ENCODE data around the gene GNMT.
A peak's percentile ranks its signal among the peaks of the same experiment; 100 is the strongest.

The GNMT gene

GRCh38 chr6:42974919-42975505 is 14.5 kb downstream of the GNMT start:
- DNase-seq (ENCODE audit: low read depth in 1 of 2, low spot score in 1 of 2), result no peak
- TF ChIP-seq POLR2AphosphoS5 (IDR thresholded peaks at IDR 0.05; ENCODE audit: low read depth), result no peak
- TF ChIP-seq REST (IDR thresholded peaks at IDR 0.05; ENCODE audit: insufficient replicate concordance, low read depth), result no peak
- no peak for TF ChIP-seq CTCF (IDR thresholded peaks at IDR 0.05; ENCODE audit: insufficient read depth, low read length)
- TF ChIP-seq SPI1 (IDR thresholded peaks at IDR 0.05; ENCODE audit: borderline replicate concordance, low read depth), result no peak
- no peak for TF ChIP-seq GABPA (IDR thresholded peaks at IDR 0.05; ENCODE audit: low read depth)
- no peaks in the 10 kb centered on the region for H3K27me3 ChIP-seq (ENCODE audit: insufficient read depth, poor library complexity, severe bottlenecking)
- no peak overlapping the region for H3K4me3 ChIP-seq (replicated peaks; ENCODE audit: insufficient read depth, low read length)
- no peak overlapping the region for H3K27ac ChIP-seq (replicated peaks)

GRCh38 chr6:42978487-42978838 is 17.9 kb downstream of the GNMT start:
- Histone ChIP-seq H3K27me3 (ENCODE audit: insufficient read depth, poor library complexity, severe bottlenecking) (no peaks in the 10 kb centered on the region), H3K4me3 (replicated peaks; ENCODE audit: insufficient read depth, low read length) (peak overlapping the region; percentile 87), H3K27ac (replicated peaks) (peak overlapping the region; percentile 74)
- DNase-seq (ENCODE audit: low read depth in 1 of 2, low spot score in 1 of 2), result no peak
- TF ChIP-seq POLR2AphosphoS5 (IDR thresholded peaks at IDR 0.05; ENCODE audit: low read depth) (no peak), REST (IDR thresholded peaks at IDR 0.05; ENCODE audit: insufficient replicate concordance, low read depth) (no peak), CTCF (IDR thresholded peaks at IDR 0.05; ENCODE audit: insufficient read depth, low read length) (no peak), GABPA (IDR thresholded peaks at IDR 0.05; ENCODE audit: low read depth) (no peak), SPI1 (IDR thresholded peaks at IDR 0.05; ENCODE audit: borderline replicate concordance, low read depth) (no peak)

- TF ChIP-seq GABPA (IDR thresholded peaks at IDR 0.05; ENCODE audit: low read depth) (peak; percentile 83), SPI1 (IDR thresholded peaks at IDR 0.05; ENCODE audit: borderline replicate concordance, low read depth) (peak; percentile 60; the same call in 1 of the 2 replicates), REST (IDR thresholded peaks at IDR 0.05; ENCODE audit: insufficient replicate concordance, low read depth) (no peak), CTCF (IDR thresholded peaks at IDR 0.05; ENCODE audit: insufficient read depth, low read length) (no peak), POLR2AphosphoS5 (IDR thresholded peaks at IDR 0.05; ENCODE audit: low read depth) (peak; percentile 92; the same call in 1 of the 2 replicates)
- H3K4me3 ChIP-seq (replicated peaks; ENCODE audit: insufficient read depth, low read length), result peak within 1 kb of the TSS; percentile 87
- H3K27me3 ChIP-seq (ENCODE audit: insufficient read depth, poor library complexity, severe bottlenecking), result no peaks in the 10 kb centered on the region
- peak within 1 kb of the TSS; percentile 74 for H3K27ac ChIP-seq (replicated peaks)
- DNase-seq (ENCODE audit: low read depth in 1 of 2, low spot score in 1 of 2), result peak; percentile 96 to 97
These were observed 18.4 kb downstream of the GNMT start, which contains the start of gene PEX6 for GRCh38 chr6:42978839-42979522. TSS of gene PEX6 (minus strand) at chr6:42979181. CDS start at chr6:42979150, 31 bp downstream.

All from HL-60 (cell line).